ENCODE measurements around the gene LHX3.

The LHX3 gene

DNA sequence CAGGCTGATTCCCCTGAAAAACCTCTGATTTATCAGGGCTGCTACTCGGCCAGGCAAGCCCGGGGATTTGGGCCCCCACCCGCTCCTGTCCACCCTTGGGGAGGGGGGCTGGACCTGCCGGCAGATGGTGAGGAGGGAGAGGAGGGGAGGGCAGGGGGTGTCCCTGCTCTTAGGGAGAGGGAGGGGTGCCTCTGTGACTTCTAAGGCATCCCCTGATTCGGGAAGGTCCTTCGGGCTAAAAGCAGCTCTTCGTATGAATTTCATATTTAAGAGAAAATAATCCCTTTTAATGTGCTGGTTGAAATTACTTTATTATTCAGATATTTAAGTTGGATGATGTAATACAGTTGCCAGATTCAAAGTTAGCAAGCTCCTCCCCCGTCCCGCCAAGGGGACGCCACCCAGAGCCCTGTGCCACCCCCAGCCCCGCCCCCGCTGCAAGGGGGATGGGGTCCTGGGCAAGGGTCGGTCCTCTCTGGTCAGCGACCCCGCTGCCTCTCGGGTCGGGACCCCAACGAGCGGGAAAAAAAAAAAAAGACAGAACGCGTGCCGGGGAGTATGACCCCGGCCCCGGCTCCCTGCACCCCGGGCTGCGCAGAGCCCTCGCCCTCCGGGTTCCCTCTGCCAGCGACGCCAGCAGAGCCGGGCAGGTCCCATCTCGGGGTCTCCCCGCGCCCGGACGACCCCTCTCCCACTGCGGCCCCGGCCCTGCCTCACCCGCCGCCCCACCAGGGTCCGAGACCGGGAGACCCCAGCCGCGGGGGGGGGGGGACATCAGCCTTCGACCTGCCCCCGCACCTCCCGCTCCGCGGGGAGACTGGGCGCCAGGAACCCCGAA is 12.4 kb downstream of the LHX3 start (continued):
- no peak for TF ChIP-seq ZSCAN18 (tag by site-specific recombination; IDR thresholded peaks at IDR 0.05)
- no peak for TF ChIP-seq ZNF248 (tag by site-specific recombination; IDR thresholded peaks at IDR 0.05)
- TF ChIP-seq ZNF571 (tag by site-specific recombination; IDR thresholded peaks at IDR 0.05) = no peak

DNA sequence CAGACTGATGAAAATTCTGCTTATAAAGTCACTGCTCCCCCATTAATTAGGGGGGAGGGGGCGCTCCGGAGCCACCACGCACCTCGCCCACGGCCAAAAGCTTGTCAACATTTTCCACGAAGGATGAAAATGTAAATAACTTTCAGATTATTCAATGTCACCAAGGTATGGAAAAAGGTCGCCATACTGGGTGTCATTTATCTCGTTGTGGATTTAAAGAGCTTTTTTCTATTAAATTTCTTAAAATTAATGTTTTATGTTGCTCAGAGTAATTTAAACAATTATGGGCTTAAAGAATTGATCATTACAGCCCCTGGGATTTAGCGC is 13.0 kb downstream of the LHX3 start:
- no peak overlapping the region for H3K4me3 ChIP-seq (ENCODE audit: low read depth, low read length)
- no peak for TF ChIP-seq EGR2 (tag by site-specific recombination; IDR thresholded peaks at IDR 0.05; ENCODE audit: low read depth)
- TF ChIP-seq ZFHX2 (tag by site-specific recombination; conservative IDR thresholded peaks at IDR 0.05) = 0 out of 2 replicates have a peak, but pooled peaks have one; percentile 15
- POLR2A ChIA-PET = interaction anchor here (1.1 kb wide), 1 partner anchor 11 kb away, joined by 3 read pairs; no protein-coding TSS in a partner anchor
- no peaks in the 10 kb centered on the region for H3K36me3 ChIP-seq (ENCODE audit: control insufficient read depth in 2 of 2, insufficient read depth in 1 of 2, low read length in 2 of 2)
- no peaks in the 10 kb centered on the region for H3K9me3 ChIP-seq (ENCODE audit: control insufficient read depth, insufficient read depth, low read depth, low read length)
- H3K27ac ChIP-seq (ENCODE audit: extremely low read depth, low read depth, low read length) = no peak overlapping the region
- peaks cover 2% of the 10 kb centered on the region; the same call in 1 of the 2 replicates for H3K4me1 ChIP-seq (ENCODE audit: control insufficient read depth, insufficient read depth, low read length)
- CTCF ChIA-PET = interaction anchor here (0.7 kb wide), 1 partner anchor 12 kb away, joined by 5 read pairs; no protein-coding TSS in a partner anchor

GRCh38 chr9:136191099-136191959 is 13.6 kb downstream of the LHX3 start:
- Histone ChIP-seq H3K4me1 (ENCODE audit: control insufficient read depth, insufficient read depth, low read length) (peaks cover 2% of the 10 kb centered on the region; the same call in 1 of the 2 replicates), H3K36me3 (ENCODE audit: control insufficient read depth in 2 of 2, insufficient read depth in 1 of 2, low read length in 2 of 2) (no peaks in the 10 kb centered on the region), H3K9me3 (ENCODE audit: control insufficient read depth, insufficient read depth, low read depth, low read length) (no peaks in the 10 kb centered on the region), H3K4me3 (ENCODE audit: low read depth, low read length) (no peak overlapping the region), H3K27ac (ENCODE audit: extremely low read depth, low read depth, low read length) (no peak overlapping the region)
- ChIA-PET POLR2A (no interaction called here), CTCF (interaction anchor here (0.7 kb wide), 1 partner anchor 13 kb away, joined by 5 read pairs; no protein-coding TSS in a partner anchor)
- TF ChIP-seq KLF9 (tag by site-specific recombination; IDR thresholded peaks at IDR 0.05; ENCODE audit: low read depth) (0 out of 2 replicates have a peak, but pooled peaks have one; percentile 44), ZFHX2 (tag by site-specific recombination; conservative IDR thresholded peaks at IDR 0.05) (peak; percentile 99), ZNF146 (tag by site-specific recombination; IDR thresholded peaks at IDR 0.05) (no peak), ZNF335 (tag by site-specific recombination; conservative IDR thresholded peaks at IDR 0.05) (no peak), ZNF202 (tag by site-specific recombination; IDR thresholded peaks at IDR 0.05; ENCODE audit: borderline replicate concordance) (no peak), KLF17 (tag by site-specific recombination; IDR thresholded peaks at IDR 0.05) (peak; percentile 97), ZNF843 (tag by site-specific recombination; IDR thresholded peaks at IDR 0.05) (no peak), ZNF629 (tag by site-specific recombination; IDR thresholded peaks at IDR 0.05) (no peak), ZNF768 (tag by site-specific recombination; IDR thresholded peaks at IDR 0.05) (peak; percentile 58; the same call in 1 of the 2 replicates), WT1 (tag by site-specific recombination; IDR thresholded peaks at IDR 0.05) (peak; percentile 59; the same call in 1 of the 2 replicates), KLF1 (tag by site-specific recombination; IDR thresholded peaks at IDR 0.05) (peak; percentile 99), ZIC2 (tag by site-specific recombination; IDR thresholded peaks at IDR 0.05) (no peak)
- TF ChIP-seq, protein P1, sequence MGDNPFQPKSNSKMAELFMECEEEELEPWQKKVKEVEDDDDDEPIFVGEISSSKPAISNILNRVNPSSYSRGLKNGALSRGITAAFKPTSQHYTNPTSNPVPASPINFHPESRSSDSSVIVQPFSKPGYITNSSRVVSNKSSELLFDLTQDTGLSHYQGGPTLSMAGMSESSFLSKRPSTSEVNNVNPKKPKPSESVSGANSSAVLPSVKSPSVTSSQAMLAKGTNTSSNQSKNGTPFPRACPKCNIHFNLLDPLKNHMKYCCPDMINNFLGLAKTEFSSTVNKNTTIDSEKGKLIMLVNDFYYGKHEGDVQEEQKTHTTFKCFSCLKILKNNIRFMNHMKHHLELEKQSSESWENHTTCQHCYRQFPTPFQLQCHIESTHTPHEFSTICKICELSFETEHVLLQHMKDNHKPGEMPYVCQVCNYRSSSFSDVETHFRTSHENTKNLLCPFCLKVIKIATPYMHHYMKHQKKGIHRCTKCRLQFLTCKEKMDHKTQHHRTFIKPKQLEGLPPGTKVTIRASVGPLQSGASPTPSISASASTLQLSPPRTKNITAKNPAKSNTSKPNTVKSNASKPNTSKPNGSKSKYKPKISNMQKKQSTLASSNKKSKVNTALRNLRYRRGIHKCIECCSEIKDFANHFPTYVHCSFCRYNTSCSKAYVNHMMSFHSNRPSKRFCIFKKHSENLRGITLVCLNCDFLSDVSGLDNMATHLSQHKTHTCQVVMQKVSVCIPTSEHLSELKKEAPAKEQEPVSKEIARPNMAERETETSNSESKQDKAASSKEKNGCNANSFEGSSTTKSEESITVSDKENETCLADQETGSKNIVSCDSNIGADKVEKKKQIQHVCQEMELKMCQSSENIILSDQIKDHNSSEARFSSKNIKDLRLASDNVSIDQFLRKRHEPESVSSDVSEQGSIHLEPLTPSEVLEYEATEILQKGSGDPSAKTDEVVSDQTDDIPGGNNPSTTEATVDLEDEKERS (tag by site-specific recombination; IDR thresholded peaks at IDR 0.05) = no peak
- TF ChIP-seq, protein P2, sequence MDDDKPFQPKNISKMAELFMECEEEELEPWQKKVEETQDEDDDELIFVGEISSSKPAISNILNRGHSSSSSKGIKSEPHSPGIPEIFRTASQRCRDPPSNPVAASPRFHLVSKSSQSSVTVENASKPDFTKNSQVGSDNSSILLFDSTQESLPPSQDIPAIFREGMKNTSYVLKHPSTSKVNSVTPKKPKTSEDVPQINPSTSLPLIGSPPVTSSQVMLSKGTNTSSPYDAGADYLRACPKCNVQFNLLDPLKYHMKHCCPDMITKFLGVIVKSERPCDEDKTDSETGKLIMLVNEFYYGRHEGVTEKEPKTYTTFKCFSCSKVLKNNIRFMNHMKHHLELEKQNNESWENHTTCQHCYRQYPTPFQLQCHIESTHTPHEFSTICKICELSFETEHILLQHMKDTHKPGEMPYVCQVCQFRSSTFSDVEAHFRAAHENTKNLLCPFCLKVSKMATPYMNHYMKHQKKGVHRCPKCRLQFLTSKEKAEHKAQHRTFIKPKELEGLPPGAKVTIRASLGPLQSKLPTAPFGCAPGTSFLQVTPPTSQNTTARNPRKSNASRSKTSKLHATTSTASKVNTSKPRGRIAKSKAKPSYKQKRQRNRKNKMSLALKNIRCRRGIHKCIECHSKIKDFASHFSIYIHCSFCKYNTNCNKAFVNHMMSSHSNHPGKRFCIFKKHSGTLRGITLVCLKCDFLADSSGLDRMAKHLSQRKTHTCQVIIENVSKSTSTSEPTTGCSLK (tag by site-specific recombination; IDR thresholded peaks at IDR 0.05) = no peak
- TF ChIP-seq, protein P3, sequence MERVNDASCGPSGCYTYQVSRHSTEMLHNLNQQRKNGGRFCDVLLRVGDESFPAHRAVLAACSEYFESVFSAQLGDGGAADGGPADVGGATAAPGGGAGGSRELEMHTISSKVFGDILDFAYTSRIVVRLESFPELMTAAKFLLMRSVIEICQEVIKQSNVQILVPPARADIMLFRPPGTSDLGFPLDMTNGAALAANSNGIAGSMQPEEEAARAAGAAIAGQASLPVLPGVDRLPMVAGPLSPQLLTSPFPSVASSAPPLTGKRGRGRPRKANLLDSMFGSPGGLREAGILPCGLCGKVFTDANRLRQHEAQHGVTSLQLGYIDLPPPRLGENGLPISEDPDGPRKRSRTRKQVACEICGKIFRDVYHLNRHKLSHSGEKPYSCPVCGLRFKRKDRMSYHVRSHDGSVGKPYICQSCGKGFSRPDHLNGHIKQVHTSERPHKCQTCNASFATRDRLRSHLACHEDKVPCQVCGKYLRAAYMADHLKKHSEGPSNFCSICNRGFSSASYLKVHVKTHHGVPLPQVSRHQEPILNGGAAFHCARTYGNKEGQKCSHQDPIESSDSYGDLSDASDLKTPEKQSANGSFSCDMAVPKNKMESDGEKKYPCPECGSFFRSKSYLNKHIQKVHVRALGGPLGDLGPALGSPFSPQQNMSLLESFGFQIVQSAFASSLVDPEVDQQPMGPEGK (tag by site-specific recombination; IDR thresholded peaks at IDR 0.05) = peak; percentile 31; the same call in 1 of the 2 replicates
